Kidney epithelial cell (primary cell): ENCODE results near the gene ITGB5. TPM values are rescaled to one million over a fixed set of nuclear protein-coding genes. Genes with fewer than 3 reads are reported as not detected.

Experiments used
- DNase-seq: peaks from one replicate; pipeline ENCODE4 v3.0.0-alpha.2; 2010; ENCODE audit warnings: low read depth
- H3K27me3 ChIP-seq: 2 replicates; pipeline ENCODE4 v1.6.0; 2011; ENCODE audit warnings: low read length; ENCODE audit not compliant: control insufficient read depth, insufficient read depth
- H3K36me3 ChIP-seq: 2 replicates; pipeline ENCODE4 v1.5.1; 2011; ENCODE audit warnings: low read length; ENCODE audit not compliant: control insufficient read depth, insufficient read depth
- H3K4me3 ChIP-seq: 2 replicates; pipeline ENCODE4 v1.5.1; 2011; ENCODE audit warnings: low read depth, mild to moderate bottlenecking, control low read depth, low read length
- CTCF ChIP-seq: IDR thresholded peaks from 2 replicates; pipeline ENCODE4 v1.5.1; 2011; ENCODE audit warnings: mild to moderate bottlenecking, moderate library complexity, low read length, control low read depth, inconsistent platforms; ENCODE audit not compliant: insufficient read depth, poor library complexity, severe bottlenecking
- total RNA-seq: library from RNA; depleted of rRNA; stranded (reverse); fragments of >200 nt; gene quantifications from 2 replicates; pipeline ENCODE4 v1.2.3, GENCODE V29; 2015

ITGB5 gene
- total RNA-seq, 1 donor from 2014 or later, result 86.0 TPM

- no peak for TF ChIP-seq CTCF
- Histone ChIP-seq H3K4me3 (no peak overlapping the region), H3K36me3 (peaks cover 1% of the 10 kb centered on the region), H3K27me3 (no peaks in the 10 kb centered on the region)
- DNase-seq, result no peak
Observed at GRCh38 chr3:124840331-124840730, 46.8 kb downstream of the ITGB5 start.

GRCh38 chr3:124839896-124840295, 47.3 kb downstream of the ITGB5 start:
- Histone ChIP-seq H3K27me3 (no peaks in the 10 kb centered on the region), H3K36me3 (peaks cover 1% of the 10 kb centered on the region), H3K4me3 (no peak overlapping the region)
- no peak for TF ChIP-seq CTCF
- DNase-seq, result no peak

DNA sequence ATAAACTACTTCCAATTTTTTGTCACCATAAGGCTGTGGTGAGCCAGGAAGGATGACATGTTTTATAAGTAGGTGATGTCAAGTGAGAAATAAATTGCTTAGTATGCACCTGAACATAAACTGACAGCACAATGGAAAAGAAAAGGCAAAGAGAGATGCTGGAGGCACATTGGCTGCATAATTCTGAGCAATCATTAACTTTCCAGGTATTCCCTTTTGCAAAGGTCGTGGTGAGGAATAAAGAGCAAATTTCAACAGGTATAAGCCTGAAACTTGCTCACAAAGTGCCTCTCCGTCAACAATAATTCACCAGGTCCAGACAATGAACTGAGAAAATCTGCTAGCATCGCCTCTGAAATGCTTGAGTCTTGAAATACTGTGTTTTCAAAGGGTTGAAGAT, 48.2 kb downstream of the ITGB5 start:
- Histone ChIP-seq H3K36me3 (peaks cover 1% of the 10 kb centered on the region), H3K27me3 (no peaks in the 10 kb centered on the region), H3K4me3 (no peak overlapping the region)
- no peak for DNase-seq
- no peak for TF ChIP-seq CTCF

DNA sequence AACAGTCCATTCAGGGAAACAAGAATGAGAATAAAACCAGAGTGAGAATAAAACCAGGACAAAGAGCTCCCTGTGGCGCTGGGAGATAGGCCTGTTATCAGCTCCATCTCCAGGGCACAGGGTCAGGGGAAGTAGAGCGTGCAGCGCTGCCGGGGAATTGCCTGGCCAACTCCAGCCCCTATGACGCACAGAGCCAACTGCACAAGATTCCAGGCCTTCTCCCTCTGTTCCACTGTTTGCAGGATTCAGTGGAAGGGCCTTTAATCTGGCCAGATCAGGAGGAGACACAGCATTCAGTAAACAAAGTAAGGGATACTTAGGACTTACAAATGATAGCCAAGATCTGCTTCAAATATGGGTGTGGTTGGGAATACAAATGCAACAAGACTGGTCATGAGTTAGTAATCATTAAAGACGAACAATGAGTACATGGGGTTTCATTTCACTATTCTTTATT, 49.4 kb downstream of the ITGB5 start:
- no peak for DNase-seq
- TF ChIP-seq CTCF, result no peak

DNA sequence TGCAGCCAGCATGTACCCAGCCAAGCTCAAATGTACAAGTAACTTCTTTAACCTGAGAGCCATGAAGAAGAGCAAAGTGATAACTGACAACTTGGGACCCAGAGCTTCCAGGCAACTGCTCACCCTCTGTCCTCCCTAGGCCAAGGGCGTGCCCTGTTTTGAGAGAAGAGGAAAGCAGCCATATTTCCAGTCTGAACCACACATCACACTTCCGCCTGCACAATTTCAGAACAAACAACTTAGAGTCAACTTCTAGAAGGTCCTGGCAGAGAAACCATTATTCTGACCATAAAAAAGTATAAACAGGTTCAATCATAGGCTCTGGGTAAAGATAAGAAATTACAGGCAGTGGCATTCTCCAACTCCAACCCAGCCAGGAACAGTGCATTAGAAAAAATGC, 50.1 kb downstream of the ITGB5 start:
- H3K27me3 ChIP-seq, result no peaks in the 10 kb centered on the region
- DNase-seq, result no peak
- TF ChIP-seq CTCF, result no peak
- no peak overlapping the region for H3K4me3 ChIP-seq
- no peaks in the 10 kb centered on the region for H3K36me3 ChIP-seq

More for the DNA sequence above, 49.4 kb downstream of the ITGB5 start:
- H3K27me3 ChIP-seq, result no peaks in the 10 kb centered on the region
- no peak overlapping the region for H3K4me3 ChIP-seq
- no peaks in the 10 kb centered on the region for H3K36me3 ChIP-seq

DNA sequence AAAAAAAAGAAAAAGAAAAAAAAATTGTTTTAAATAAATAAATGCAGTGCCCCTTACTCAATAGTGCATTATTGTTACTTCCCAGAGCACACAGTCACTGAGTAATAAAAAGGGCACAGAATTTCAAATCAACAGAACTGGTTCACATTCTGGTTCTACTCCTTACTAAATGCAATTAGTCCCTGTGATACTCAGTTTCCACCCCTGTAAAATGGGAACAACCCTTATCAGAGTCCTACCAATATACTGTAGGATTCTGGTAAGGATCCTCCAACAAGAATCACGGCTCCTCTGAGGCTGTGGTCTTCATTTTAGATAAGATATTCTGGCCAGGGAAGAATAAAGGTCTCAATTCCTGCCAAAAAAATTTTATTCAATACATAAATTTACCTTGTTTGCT, 50.7 kb downstream of the ITGB5 start:
- no peak for TF ChIP-seq CTCF

More for the DNA sequence above, 50.7 kb downstream of the ITGB5 start:
- H3K4me3 ChIP-seq, result no peak overlapping the region
- no peaks in the 10 kb centered on the region for H3K27me3 ChIP-seq
- DNase-seq, result no peak
- H3K36me3 ChIP-seq, result no peaks in the 10 kb centered on the region
